Suprapubic skin (tissue), 4 donors: ENCODE measurements around the gene CHST13. TPM values are rescaled to one million over a fixed set of nuclear protein-coding genes. Genes with fewer than 3 reads are reported as not detected.

Source experiments
- DNase-seq, 2 donors: peaks; one replicate each; pipeline ENCODE4 v3.0.0-alpha.2; 2019; ENCODE audit warnings: low spot score in 2 of 2
- H3K27ac ChIP-seq: fragments of 200-600 bp; sonication (generic); one replicate; pipeline ENCODE4 v1.5.1; 2019
- H3K27me3 ChIP-seq: fragments of 200-600 bp; sonication (generic); one replicate; pipeline ENCODE4 v1.5.1; 2019
- H3K36me3 ChIP-seq: fragments of 200-600 bp; sonication (generic); one replicate; pipeline ENCODE4 v1.5.1; 2019
- H3K4me1 ChIP-seq: fragments of 200-600 bp; sonication (generic); one replicate; pipeline ENCODE4 v1.5.1; 2019
- H3K4me3 ChIP-seq: fragments of 200-600 bp; sonication (generic); one replicate; pipeline ENCODE4 v1.5.1; 2019; ENCODE audit warnings: mild to moderate bottlenecking
- H3K9me3 ChIP-seq: fragments of 200-600 bp; sonication (generic); one replicate; pipeline ENCODE4 v1.5.1; 2019
- EP300 ChIP-seq: sonication (generic); formaldehyde crosslinking; IDR thresholded peaks from one replicate; pipeline ENCODE4 v1.6.1; 2017; ENCODE audit warnings: antibody characterized with exemption
- POLR2A ChIP-seq, 2 donors: fragments of 450-650 bp; IDR thresholded peaks; one replicate each; pipeline ENCODE4 v1.6.1; 2017; ENCODE audit warnings: antibody characterized with exemption in 2 of 2, mild to moderate bottlenecking in 2 of 2, moderate library complexity in 2 of 2
- POLR2AphosphoS5 ChIP-seq, 3 donors: sonication (generic); formaldehyde crosslinking; IDR thresholded peaks; one replicate each; pipeline ENCODE4 v1.6.1; 2017; ENCODE audit warnings: antibody characterized with exemption in 3 of 3
- WGBS: methylation state at CpG from one replicate; pipeline ENCODE4 v1.1.5; 2018; 5-methylcytosine and 5-hydroxymethylcytosine counted together
- total RNA-seq, 4 donors: library from RNA; depleted of rRNA; stranded (reverse); fragments of >200 nt; gene quantifications; one replicate each; pipeline ENCODE4 v1.1.0, GENCODE V29; 2016
- TF ChIP-seq, protein P1 (sequence below), 2 donors: fragments of 200-600 bp in 1 of 2; fragments of 450-650 bp in 1 of 2; sonication (generic) in 1 of 2; IDR thresholded peaks; one replicate each; pipeline ENCODE4 v1.5.1; 2016 to 2019; ENCODE audit warnings: antibody characterized with exemption in 2 of 2, mild to moderate bottlenecking in 1 of 2, moderate library complexity in 1 of 2

The CHST13 gene
- total RNA-seq, 4 donors from 2014 or later: not detected

DNA sequence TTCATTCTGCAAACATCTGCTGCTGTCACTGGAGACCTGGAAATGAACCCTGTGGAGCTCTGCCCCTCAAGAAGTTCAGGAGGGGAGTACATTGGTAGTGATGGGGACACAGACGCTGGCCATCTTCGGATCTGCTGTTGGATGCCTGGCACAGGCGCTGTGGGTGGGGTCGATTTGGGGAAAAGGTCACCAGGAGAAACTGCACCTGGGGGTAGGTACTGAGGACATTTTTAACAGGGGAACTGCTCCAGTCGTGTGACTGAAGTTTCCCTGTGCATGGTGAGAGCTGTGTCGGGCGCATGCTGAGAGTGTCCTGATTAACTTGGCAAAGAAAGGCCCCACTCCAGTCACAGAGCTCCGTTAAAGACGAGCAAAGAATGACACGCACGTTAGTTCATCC is 9.8 kb upstream of the CHST13 start:
- no peaks in the 10 kb centered on the region for H3K9me3 ChIP-seq

DNA sequence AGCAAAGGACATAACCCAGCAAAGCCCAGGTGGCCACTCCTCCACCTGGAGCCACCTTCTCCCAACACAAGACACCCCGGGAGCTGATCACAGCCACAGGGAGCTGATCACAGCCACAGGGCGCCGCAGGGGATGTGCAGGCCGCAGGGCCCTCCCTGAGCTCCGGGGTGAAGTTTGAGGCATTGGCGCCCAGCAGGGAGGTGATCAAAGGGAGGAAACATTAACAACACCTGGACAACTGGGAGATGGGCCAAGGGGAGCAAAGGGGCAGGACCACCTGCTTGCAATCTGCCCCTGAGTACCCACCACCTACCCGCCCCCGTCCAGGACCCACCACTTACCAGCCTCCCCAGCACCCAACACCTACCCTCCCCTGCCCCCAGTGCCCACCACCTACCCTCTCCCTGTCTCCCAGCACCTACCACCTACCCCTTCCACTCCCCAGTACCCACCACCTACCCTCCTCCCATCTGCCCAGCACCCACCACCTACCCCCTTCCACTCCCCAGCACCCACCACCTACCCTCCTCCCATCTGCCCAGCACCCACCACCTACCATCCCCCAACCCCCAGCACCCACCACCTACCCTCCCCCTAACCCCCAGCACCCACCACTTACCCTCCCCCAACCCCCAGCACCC is 8.8 kb upstream of the CHST13 start:
- Histone ChIP-seq H3K9me3 (no peaks in the 10 kb centered on the region), H3K27ac (no peak overlapping the region), H3K4me3 (no peak overlapping the region), H3K4me1 (no peaks in the 10 kb centered on the region), H3K27me3 (peaks cover 7% of the 10 kb centered on the region), H3K36me3 (no peaks in the 10 kb centered on the region)
- TF ChIP-seq, protein P1, sequence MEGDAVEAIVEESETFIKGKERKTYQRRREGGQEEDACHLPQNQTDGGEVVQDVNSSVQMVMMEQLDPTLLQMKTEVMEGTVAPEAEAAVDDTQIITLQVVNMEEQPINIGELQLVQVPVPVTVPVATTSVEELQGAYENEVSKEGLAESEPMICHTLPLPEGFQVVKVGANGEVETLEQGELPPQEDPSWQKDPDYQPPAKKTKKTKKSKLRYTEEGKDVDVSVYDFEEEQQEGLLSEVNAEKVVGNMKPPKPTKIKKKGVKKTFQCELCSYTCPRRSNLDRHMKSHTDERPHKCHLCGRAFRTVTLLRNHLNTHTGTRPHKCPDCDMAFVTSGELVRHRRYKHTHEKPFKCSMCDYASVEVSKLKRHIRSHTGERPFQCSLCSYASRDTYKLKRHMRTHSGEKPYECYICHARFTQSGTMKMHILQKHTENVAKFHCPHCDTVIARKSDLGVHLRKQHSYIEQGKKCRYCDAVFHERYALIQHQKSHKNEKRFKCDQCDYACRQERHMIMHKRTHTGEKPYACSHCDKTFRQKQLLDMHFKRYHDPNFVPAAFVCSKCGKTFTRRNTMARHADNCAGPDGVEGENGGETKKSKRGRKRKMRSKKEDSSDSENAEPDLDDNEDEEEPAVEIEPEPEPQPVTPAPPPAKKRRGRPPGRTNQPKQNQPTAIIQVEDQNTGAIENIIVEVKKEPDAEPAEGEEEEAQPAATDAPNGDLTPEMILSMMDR (IDR thresholded peaks at IDR 0.05): no peak
- TF ChIP-seq POLR2A (IDR thresholded peaks at IDR 0.05) (no peak), POLR2AphosphoS5 (IDR thresholded peaks at IDR 0.05) (no peak), EP300 (no peak)
- 96% methylated on average over 5 of the region's 8 CpGs for WGBS
- no peak for DNase-seq

More for the DNA sequence above, 9.8 kb upstream of the CHST13 start:
- WGBS: 85% methylated on average over 11 of the region's 11 CpGs
- no peak overlapping the region for H3K27ac ChIP-seq
- TF ChIP-seq, protein P1 (IDR thresholded peaks at IDR 0.05): no peak
- TF ChIP-seq POLR2AphosphoS5 (IDR thresholded peaks at IDR 0.05) (no peak), EP300 (no peak), POLR2A (IDR thresholded peaks at IDR 0.05) (no peak)
- H3K27me3 ChIP-seq: peaks cover 5% of the 10 kb centered on the region
- H3K36me3 ChIP-seq: no peaks in the 10 kb centered on the region
- DNase-seq: no peak
- peaks cover 5% of the 10 kb centered on the region for H3K4me1 ChIP-seq
- H3K4me3 ChIP-seq: no peak overlapping the region

DNA sequence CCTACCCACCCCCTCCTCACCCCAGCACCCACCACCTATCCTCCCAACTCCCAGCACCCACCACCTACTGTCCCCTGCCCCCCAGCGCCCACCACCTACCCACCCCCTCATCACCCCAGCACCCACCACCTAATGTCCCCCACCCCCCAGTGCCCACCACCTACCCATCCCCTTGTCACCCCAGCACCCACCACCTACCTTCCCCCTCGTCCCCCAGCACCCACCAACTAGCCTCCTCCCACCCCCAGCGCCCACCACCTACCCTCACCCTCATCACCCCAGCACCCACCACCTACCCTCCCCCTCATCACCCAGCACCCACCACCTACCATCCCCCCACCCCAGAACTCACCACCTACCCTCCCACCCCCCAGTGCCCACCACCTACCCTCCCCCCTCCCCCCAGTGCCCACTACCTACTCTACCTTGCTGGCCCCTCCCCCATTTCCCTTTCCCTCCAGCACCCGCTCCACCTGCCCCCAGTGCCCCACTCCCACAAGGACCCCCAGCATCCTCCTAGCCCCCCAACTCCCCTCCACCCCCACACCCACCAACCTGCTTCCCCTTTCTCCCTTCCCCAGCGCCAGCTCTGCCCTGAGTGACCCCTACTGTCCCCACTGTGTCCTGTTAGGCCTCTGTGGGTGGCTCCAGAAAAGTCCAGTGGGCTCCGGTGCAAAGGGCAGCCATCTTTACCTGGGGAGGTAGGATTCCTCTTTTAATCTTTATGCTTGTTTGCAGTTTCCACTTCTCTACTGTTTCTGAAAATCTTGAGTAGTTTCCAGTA is 7.6 kb upstream of the CHST13 start:
- Histone ChIP-seq H3K4me1 (no peaks in the 10 kb centered on the region), H3K36me3 (no peaks in the 10 kb centered on the region), H3K27ac (no peak overlapping the region), H3K27me3 (peaks cover 9% of the 10 kb centered on the region), H3K9me3 (no peaks in the 10 kb centered on the region), H3K4me3 (no peak overlapping the region)
- TF ChIP-seq, protein P1 (IDR thresholded peaks at IDR 0.05): no peak
- TF ChIP-seq POLR2A (IDR thresholded peaks at IDR 0.05) (no peak), POLR2AphosphoS5 (IDR thresholded peaks at IDR 0.05) (no peak), EP300 (no peak)
- no peak for DNase-seq
- 94% methylated on average over 5 of the region's 6 CpGs for WGBS

DNA sequence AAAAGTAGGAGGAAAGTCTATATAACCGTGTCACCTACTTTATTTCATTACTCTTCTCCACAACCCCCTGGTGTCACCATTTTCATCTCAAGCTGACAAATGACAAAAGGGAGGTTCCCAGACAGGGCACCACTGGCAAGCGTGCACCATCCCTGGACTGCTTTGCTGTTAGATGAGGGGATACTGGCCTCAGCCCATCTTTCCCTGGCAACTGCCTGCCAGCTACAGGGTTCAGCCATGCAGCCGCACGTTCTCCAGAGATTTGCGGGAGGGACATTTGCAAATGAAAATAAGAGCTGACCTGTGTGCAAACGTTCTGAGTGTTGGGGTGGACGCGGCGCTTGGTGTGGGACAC is 7.0 kb upstream of the CHST13 start:
- H3K4me1 ChIP-seq: no peaks in the 10 kb centered on the region
- 81% methylated on average over 9 of the region's 9 CpGs for WGBS

More for the DNA sequence above, 7.0 kb upstream of the CHST13 start:
- H3K27me3 ChIP-seq: peaks cover 13% of the 10 kb centered on the region
- H3K36me3 ChIP-seq: no peaks in the 10 kb centered on the region
- TF ChIP-seq, protein P1 (IDR thresholded peaks at IDR 0.05): no peak
- no peak for TF ChIP-seq POLR2AphosphoS5 (IDR thresholded peaks at IDR 0.05)
- TF ChIP-seq POLR2A (IDR thresholded peaks at IDR 0.05): no peak
- no peak for TF ChIP-seq EP300
- no peak overlapping the region for H3K4me3 ChIP-seq
- no peaks in the 10 kb centered on the region for H3K9me3 ChIP-seq
- DNase-seq: no peak
- H3K27ac ChIP-seq: no peak overlapping the region
